SKM-1 treated with dmso at 0.1 percent for 144 hours (cell line): ENCODE data around the gene STOX2.

ENCODE experiments used
- DNase-seq: peaks from one replicate; lab custom pipeline; 2025; ENCODE audit not compliant: unreplicated experiment; lab: John Stamatoyannopoulos, UW

Gene STOX2

GRCh38 chr4:184066584-184067300, 161.6 kb downstream of the STOX2 start:
- no peak for DNase-seq

- no peak for DNase-seq
These were observed 162.9 kb downstream of the STOX2 start for GRCh38 chr4:184067931-184068554.
